Endothelial cell of umbilical vein (primary cell): ENCODE measurements around the gene BRSK2. TPM values are rescaled to one million over a fixed set of nuclear protein-coding genes. Genes with fewer than 3 reads are reported as not detected.

Experiments used
- BruUV-seq: library from RNA; stranded (reverse); fragments of 400-500 nt; replicated peaks from 2 replicates; lab custom pipeline; 2021; lab: Mats Ljungman, UMichigan
- CTCF ChIA-PET: fragments of 300-600, 350-600 bp; sonication (Branson Sonifier 250); formaldehyde crosslinking; loops from one replicate; lab custom pipeline; 2021; ENCODE audit warnings: antibody characterized with exemption, inconsistent platforms; lab: Charles Lee
- POLR2A ChIA-PET: fragments of 300-600, 350-600 bp; sonication (Branson Sonifier 250); formaldehyde crosslinking; loops from one replicate; lab custom pipeline; 2021; ENCODE audit warnings: antibody characterized with exemption, inconsistent platforms; lab: Charles Lee
- DNase-seq: peaks from one replicate; pipeline ENCODE4 v3.0.0-alpha.2; 2011; ENCODE audit warnings: low read depth, low spot score
- FAIRE-seq: peaks from 2 replicates; lab custom pipeline; 2011; peaks lifted over from hg19 to GRCh38; lab: Jason Lieb, UNC
- H2AFZ ChIP-seq: 2 replicates; pipeline ENCODE4 v1.6.0; 2012; ENCODE audit warnings: low read depth, low read length, control low read depth, inconsistent platforms
- H3K27ac ChIP-seq: 2 replicates; pipeline ENCODE4 v1.5.1; 2011; ENCODE audit warnings: low read depth, mild to moderate bottlenecking, control low read depth, low read length, moderate library complexity; ENCODE audit not compliant: insufficient read depth
- H3K27me3 ChIP-seq, 2 experiments: 2 replicates each; pipeline versions ENCODE4 v1.6.0 to v1.6.1; 2011; ENCODE audit warnings: low read length in 2 of 2, mixed read lengths in 1 of 2; ENCODE audit not compliant: control insufficient read depth in 2 of 2, insufficient read depth in 2 of 2
- H3K36me3 ChIP-seq, 2 experiments: 2 replicates in 1 of 2; 3 replicates in 1 of 2; pipeline ENCODE4 v1.5.1; 2011; ENCODE audit warnings: low read length in 2 of 2, mild to moderate bottlenecking in 1 of 2, moderate library complexity in 1 of 2; ENCODE audit not compliant: control insufficient read depth in 2 of 2, insufficient read depth in 2 of 2; ENCODE audit errors: extremely low read depth in 1 of 2
- H3K4me1 ChIP-seq: 3 replicates; pipeline ENCODE4 v1.5.1; 2011; ENCODE audit warnings: mild to moderate bottlenecking, low read length; ENCODE audit not compliant: control insufficient read depth, insufficient read depth; ENCODE audit errors: extremely low read depth
- H3K4me2 ChIP-seq: 2 replicates; pipeline ENCODE4 v1.6.1; 2011; ENCODE audit warnings: low read length, control low read depth, mixed read lengths; ENCODE audit not compliant: insufficient read depth
- H3K4me3 ChIP-seq, 3 experiments: fragments of 200-600 bp in 1 of 3; sonication (generic), shearing (Covaris generic) in 1 of 3; replicated peaks in 1 of 3; 2 replicates each; pipeline ENCODE4 v1.5.1; 2011 to 2016; ENCODE audit warnings: control low read depth in 3 of 3, low read length in 3 of 3, mild to moderate bottlenecking in 2 of 3, inconsistent platforms in 1 of 3, low read depth in 1 of 3, moderate library complexity in 1 of 3; ENCODE audit not compliant: insufficient read depth in 1 of 3
- H3K79me2 ChIP-seq: 2 replicates; pipeline ENCODE4 v1.6.0; 2012; ENCODE audit warnings: low read length, inconsistent platforms; ENCODE audit not compliant: control insufficient read depth, insufficient read depth
- H3K9ac ChIP-seq: replicated peaks from 2 replicates; pipeline ENCODE3; 2011; ENCODE audit warnings: low read length, control low read depth; ENCODE audit not compliant: insufficient read depth; ENCODE audit errors: extremely low read depth
- H3K9me1 ChIP-seq: replicated peaks from 3 replicates; pipeline ENCODE4 v1.6.0; 2011; ENCODE audit warnings: mild to moderate bottlenecking, low read length; ENCODE audit not compliant: control insufficient read depth, insufficient read depth; ENCODE audit errors: extremely low read depth
- H3K9me3 ChIP-seq: replicated peaks from 2 replicates; pipeline ENCODE4 v1.5.1; 2012; ENCODE audit warnings: low read length, inconsistent platforms; ENCODE audit not compliant: control insufficient read depth, insufficient read depth
- H4K20me1 ChIP-seq: replicated peaks from 2 replicates; pipeline ENCODE3; 2011; ENCODE audit warnings: mild to moderate bottlenecking, low read length; ENCODE audit not compliant: control insufficient read depth, insufficient read depth; ENCODE audit errors: extremely low read depth
- CTCF ChIP-seq, 2 donors: IDR thresholded peaks; 1 replicate in 1 of 2; 2 replicates in 1 of 2; pipeline ENCODE4 v1.5.1; 2011; ENCODE audit warnings: low read length in 2 of 2, mild to moderate bottlenecking in 2 of 2, moderate library complexity in 2 of 2, control low read depth in 1 of 2, inconsistent platforms in 1 of 2, low read depth in 1 of 2; ENCODE audit not compliant: insufficient read depth in 1 of 2; ENCODE audit errors: extremely low read depth in 1 of 2
- EZH2 ChIP-seq: IDR thresholded peaks from 2 replicates; pipeline ENCODE4 v1.6.1; 2012; ENCODE audit warnings: borderline replicate concordance, low read depth, mild to moderate bottlenecking, moderate library complexity, low read length, inconsistent platforms; ENCODE audit not compliant: severe bottlenecking
- FOS ChIP-seq: IDR thresholded peaks from 2 replicates; pipeline ENCODE4 v1.6.1; 2011; ENCODE audit warnings: mild to moderate bottlenecking, low read length, moderate library complexity, borderline replicate concordance; ENCODE audit not compliant: insufficient read depth
- GATA2 ChIP-seq: IDR thresholded peaks from 2 replicates; pipeline ENCODE4 v1.7.0; 2011; ENCODE audit warnings: low read depth, mild to moderate bottlenecking, moderate library complexity, mixed read lengths, low read length; ENCODE audit not compliant: insufficient read length, insufficient read depth
- JUN ChIP-seq: IDR thresholded peaks from 2 replicates; pipeline ENCODE4 v1.6.1; 2011; ENCODE audit warnings: borderline replicate concordance, low read depth; ENCODE audit not compliant: insufficient read length, insufficient read depth
- MAX ChIP-seq: IDR thresholded peaks from 2 replicates; pipeline ENCODE4 v1.6.1; 2011; ENCODE audit not compliant: insufficient read depth, insufficient read length
- MYC ChIP-seq: IDR thresholded peaks from one replicate; pipeline ENCODE4 v1.6.1; 2011; ENCODE audit warnings: mild to moderate bottlenecking, low read depth, low read length
- POLR2A ChIP-seq: IDR thresholded peaks from 2 replicates; pipeline ENCODE4 v1.6.1; 2012; ENCODE audit warnings: low read depth, mild to moderate bottlenecking, control low read depth, low read length
- POLR2AphosphoS5 ChIP-seq: IDR thresholded peaks from 2 replicates; pipeline ENCODE4 v1.6.1; 2012; ENCODE audit warnings: low read depth, mild to moderate bottlenecking, control low read depth, low read length, moderate library complexity; ENCODE audit not compliant: insufficient read depth
- dilution Hi-C: fragments of 300-500 bp; cut with MboI; formaldehyde crosslinking; loops from one replicate; pipeline ENCODE4 v1.15.0; 2019; ENCODE audit warnings: low sequenced_read_pairs; ENCODE audit not compliant: extremely low pct_ligation_motif_present
- intact Hi-C: fragments of 100-400 bp; cut with micrococcal nuclease; formaldehyde crosslinking; loops from one replicate; pipeline ENCODE4 v1.10.0; 2022
- polyA plus RNA-seq, 4 experiments: library from polyadenylated mRNA; depleted of rRNA in 3 of 4; stranded (reverse) in 3 of 4; unstranded in 1 of 4; fragments of >200 nt; gene quantifications; 2 replicates each; pipeline versions ENCODE4 v1.2.1 to v1.2.3, GENCODE V29; 2011 to 2012; ENCODE audit warnings: missing spikeins in 1 of 4
- total RNA-seq: library from RNA; stranded (reverse); gene quantifications from 2 replicates; pipeline ENCODE4 v1.2.3, GENCODE V29; 2021

Gene BRSK2
- total and polyA plus RNA-seq, 2 donors (not counting 3 experiments of a cell fraction or from before 2014, with no cell fraction given): 0.08 to 0.20 TPM

GRCh38 chr11:1473786-1474185 is 84.1 kb downstream of the BRSK2 start:
- DNase-seq (no peak), FAIRE-seq (no peak)
- Histone ChIP-seq H3K27ac (no peak overlapping the region), H3K4me3 (no peak overlapping the region), H3K9me3 (no peaks in the 10 kb centered on the region), H3K9ac (no peak overlapping the region), H3K9me1 (no peaks in the 10 kb centered on the region), H4K20me1 (no peaks in the 10 kb centered on the region), H3K4me2 (no peak overlapping the region), H3K27me3 (no peaks in the 10 kb centered on the region), H3K79me2 (no peaks in the 10 kb centered on the region), H3K4me1 (no peaks in the 10 kb centered on the region), H2AFZ (no peak overlapping the region), H3K36me3 (peaks cover 0 to 13% of the 10 kb centered on the region in 2 experiments)
- dilution Hi-C loops: no loop called here
- TF ChIP-seq GATA2 (no peak), JUN (no peak), EZH2 (no peak), POLR2A (no peak)
- BruUV-seq: no TSS peak
- intact Hi-C loops: no loop called here
- ChIA-PET POLR2A (no interaction called here), CTCF (no interaction called here)

GRCh38 chr11:1475841-1476240 is 86.1 kb downstream of the BRSK2 start:
- Histone ChIP-seq H3K36me3 (peaks cover 0 to 17% of the 10 kb centered on the region in 2 experiments), H3K4me3 (no peak overlapping the region), H3K27me3 (no peaks in the 10 kb centered on the region), H4K20me1 (no peaks in the 10 kb centered on the region), H2AFZ (no peak overlapping the region), H3K4me2 (no peak overlapping the region), H3K9me3 (no peaks in the 10 kb centered on the region), H3K4me1 (no peaks in the 10 kb centered on the region), H3K79me2 (no peaks in the 10 kb centered on the region), H3K27ac (no peak overlapping the region), H3K9ac (no peak overlapping the region), H3K9me1 (no peaks in the 10 kb centered on the region)
- CTCF ChIA-PET: no interaction called here
- dilution Hi-C loops: no loop called here
- TF ChIP-seq POLR2AphosphoS5: no peak
- no peak for TF ChIP-seq POLR2A
- TF ChIP-seq MYC: no peak
- TF ChIP-seq JUN: no peak
- TF ChIP-seq FOS: no peak
- no peak for TF ChIP-seq GATA2
- no peak for TF ChIP-seq CTCF (IDR thresholded peaks at IDR 0.05; ENCODE audit: extremely low read depth in 1 of 2, insufficient read depth in 1 of 2, low read depth in 1 of 2, low read length in 2 of 2)
- no peak for TF ChIP-seq MAX
- no peak for TF ChIP-seq EZH2
- no TSS peak for BruUV-seq
- no peak for DNase-seq
- FAIRE-seq: no peak
- POLR2A ChIA-PET: no interaction called here
- intact Hi-C loops: no loop called here
